NOMO-1 treated with DMSO at 0.1 percent for 48 hours (cell line): ENCODE data around the gene ROCK2.
"Not testable (repeated sequence)": the region's sequence is repeated elsewhere in the genome, so short reads cannot be mapped to it uniquely, and the experiment has no call there.

Experiments used
- DNase-seq: peaks from one replicate; lab custom pipeline; 2025; ENCODE audit not compliant: unreplicated experiment; lab: John Stamatoyannopoulos, UW

Gene ROCK2

DNA sequence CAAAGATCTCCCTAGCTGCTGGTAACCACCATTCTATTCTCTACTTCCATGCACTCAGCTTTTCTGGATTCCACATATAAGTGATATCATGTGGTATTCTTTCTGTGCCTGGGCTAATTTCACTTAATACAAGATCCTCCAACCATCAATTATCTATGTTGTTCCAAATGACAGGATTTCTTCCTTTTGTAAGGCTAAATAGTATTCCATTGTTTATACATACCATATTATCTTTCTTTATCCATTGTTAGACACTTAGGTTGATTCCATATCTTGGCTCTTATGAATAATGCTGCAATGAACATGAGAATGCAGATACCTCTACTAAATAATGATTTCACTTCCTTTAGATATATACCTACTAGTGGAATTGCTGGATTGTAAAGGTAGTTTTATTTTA, 66.2 kb downstream of the ROCK2 start:
- no peak for DNase-seq

DNA sequence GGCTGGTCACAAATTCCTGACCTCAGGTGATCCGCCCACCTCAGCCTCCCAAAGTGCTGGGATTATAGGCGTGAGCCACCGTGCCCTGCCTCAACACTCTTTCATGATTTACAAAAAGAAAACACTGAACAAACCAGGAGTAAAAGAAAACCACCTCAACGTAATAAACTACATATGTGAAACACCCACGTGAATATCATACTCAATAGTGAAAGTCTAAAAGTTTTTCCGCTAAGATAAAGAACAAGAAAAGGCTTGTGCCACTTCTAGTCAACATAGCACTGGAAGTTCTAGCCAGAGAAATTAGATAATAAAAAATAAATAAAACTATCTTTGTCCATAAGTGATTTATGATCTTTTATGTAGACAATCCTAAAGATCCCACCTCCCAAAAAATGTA, 68.5 kb downstream of the ROCK2 start:
- no peak for DNase-seq

DNA sequence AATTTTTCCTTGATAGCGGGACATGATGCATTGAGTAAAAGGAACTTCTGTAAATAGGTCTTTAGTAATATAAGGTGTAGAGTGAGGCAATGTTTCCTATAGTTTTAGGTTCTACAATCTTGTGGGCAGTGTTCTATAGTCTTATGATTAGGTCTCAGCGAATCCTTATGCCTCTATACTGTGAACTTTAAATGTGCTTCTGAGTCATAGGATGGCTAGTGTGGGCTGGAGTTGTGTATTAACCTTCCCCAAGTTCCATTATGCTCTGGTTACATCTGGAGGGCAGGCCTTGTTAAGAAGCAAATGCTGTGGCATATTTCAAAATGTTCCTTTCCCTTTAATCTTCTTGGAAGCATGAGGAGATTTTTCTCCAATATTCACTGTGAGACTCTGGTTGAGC, 73.5 kb downstream of the ROCK2 start:
- DNase-seq, result peak; percentile 81

DNA sequence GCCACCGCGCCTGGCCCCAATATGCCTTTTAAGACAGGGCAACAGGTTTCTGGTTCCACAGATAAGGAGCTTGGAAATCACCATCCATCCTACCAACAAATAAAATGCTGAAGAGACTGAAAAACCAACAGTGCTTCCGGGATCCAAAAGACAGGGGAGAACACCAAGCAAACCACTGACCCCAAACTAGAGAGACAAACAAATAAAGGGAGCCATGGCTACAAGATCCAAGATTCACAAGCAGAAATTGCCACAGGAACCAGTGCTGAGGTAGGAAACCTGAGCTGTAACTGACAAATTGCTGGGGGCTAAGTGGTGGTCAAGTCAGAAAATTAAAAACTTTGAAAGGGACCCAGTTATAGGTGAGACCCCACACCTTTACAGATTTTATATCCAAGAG, 76.5 kb downstream of the ROCK2 start:
- no peak for DNase-seq

DNA sequence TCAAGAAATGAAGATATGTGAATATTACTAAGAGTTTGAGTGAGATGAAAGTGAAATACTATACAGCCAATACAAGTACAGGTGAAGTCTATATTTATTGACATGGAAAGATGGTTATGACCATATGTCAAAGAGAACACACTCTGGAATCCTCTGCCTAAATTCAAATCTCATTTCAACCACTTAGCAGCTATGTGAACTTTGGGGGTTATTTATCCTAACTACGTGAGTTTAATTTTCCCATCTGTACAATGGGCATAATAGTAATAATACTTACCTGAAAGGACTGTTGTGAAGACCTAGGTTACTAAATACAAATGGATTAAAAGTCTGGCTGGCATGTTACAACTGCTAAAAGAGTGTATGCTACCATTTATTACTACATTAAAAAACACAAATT, 79.6 kb downstream of the ROCK2 start:
- DNase-seq, result no peak

DNA sequence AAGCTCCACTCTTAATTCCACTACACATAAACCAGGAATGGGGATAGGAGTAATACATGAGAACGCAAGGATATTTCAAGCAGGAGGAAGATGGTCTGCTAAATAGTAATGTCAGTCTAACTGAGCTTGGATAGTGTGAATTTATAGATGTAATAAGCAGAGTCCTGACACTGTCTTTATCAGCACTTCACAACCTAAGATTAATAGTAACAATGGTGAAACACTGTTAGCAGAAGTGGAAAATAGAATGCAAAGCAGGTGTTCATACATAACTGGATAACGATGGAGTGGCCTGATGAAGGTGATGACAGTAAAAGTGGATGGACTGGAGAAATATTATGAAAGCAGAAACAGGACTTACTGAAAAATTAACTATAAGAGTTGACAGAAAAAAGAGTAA, 80.4 kb downstream of the ROCK2 start:
- no peak for DNase-seq

DNA sequence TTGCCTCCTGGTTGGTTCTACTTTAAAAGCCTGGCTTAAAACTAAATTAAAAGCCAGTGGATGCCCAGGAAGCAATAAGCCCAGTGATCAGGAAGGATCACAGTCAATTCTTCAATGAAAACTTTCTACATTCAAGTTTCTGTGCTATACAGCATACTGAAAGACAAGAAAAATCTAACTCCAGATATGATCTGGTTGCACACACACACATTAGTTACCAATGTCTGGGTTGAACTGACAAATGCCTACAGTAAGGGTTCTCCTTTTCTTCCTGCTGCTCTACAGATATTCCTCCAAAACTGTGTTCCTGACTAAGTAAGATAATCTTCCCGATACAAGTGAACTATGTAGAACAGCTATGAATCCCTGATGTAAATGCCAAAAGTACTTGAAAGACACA, 81.3 kb downstream of the ROCK2 start:
- DNase-seq, result no peak

DNA sequence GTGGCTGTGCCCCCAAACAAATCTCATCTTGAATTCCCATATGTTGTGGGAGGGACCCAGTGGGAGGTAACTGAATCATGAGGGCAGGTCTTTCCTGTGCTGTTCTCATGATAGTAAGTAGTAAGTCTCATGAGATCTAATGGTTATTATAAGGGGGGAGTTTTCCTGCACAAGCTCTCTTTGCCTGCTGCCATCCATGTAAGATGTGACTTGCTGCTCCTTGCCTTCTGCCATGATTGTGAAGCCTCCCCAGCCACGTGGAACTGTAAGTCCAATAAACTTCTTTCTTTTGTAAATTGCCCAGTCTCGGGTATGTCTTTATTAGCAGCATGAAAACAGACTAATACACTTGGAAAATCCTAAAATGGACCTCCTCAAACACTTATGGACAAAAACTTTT, 82.0 kb downstream of the ROCK2 start:
- not testable (repeated sequence) for DNase-seq

DNA sequence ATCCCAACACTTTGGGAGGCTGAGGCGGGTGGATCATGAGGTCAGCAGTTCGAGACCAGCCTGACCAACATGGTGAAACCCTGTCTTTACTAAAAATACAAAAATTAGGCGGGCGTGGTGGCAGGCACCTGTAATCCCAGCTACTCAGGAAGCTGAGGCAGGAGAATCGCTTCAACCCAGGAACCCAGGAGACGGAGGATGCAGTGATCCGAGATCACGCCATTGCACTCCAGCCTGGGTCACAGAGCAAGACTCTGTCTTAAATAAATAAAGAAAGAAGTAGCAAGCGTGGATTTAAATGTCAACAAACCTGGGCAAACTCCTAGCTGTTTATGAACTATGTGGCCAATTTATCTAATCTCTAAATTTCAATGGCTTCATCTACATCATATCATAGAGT, 82.9 kb downstream of the ROCK2 start:
- DNase-seq, result not testable (repeated sequence)

DNA sequence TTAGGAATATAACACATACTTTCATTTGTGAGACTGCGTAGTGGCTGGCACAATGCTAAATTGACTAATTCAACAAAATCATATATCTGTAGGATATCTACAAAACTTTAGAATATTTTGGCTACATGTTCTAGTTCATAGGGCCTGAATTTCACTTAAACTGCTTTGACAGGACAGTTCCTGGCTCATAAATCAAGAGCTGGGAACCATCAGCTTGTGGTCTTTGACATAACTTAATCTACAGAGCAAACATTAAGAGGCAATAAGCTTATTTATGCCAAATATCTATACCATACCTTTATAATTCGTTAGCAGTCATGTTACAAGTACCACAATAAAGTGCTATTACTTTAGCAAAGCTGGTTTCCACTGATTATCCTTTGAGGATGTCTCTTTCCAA, 83.5 kb downstream of the ROCK2 start:
- no peak for DNase-seq

DNA sequence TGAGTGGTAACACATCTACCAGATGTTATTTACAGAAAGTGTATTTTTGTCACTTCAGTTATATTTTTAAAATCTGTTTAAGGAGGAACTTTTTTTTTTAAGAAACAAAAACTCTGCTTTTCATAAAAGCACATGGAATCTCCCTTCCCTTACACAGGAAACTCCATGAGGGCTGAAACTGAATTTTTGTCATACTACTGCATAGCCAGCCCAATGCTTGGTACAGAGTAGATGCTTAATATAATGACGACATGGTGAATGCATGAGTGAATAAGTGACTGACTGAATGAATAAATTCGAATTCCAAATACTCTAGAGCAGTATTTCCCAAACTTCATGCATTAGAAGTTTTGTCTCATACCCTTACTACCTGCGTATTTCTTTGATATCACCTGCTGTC, 86.5 kb downstream of the ROCK2 start:
- DNase-seq, result no peak

DNA sequence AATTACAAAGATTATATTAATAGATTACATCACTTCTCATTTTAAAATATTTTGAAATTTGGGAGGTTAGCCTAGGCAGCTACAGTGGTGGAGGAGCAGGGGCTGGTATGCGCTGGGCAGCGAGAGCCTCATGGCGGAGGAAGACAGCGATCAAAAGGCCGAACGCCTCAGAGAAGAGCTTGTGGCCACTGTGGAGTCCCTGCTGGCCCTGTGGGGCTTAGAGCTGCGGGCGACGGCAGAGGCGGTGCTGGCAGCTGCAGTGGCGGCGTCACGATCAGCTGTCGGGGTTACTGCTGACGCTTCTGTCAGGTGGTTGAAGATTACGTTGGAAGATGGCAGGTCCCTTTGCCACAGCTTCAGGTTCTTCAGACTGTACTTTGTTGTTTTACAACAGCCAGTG, 87.4 kb downstream of the ROCK2 start:
- DNase-seq, result no peak

DNA sequence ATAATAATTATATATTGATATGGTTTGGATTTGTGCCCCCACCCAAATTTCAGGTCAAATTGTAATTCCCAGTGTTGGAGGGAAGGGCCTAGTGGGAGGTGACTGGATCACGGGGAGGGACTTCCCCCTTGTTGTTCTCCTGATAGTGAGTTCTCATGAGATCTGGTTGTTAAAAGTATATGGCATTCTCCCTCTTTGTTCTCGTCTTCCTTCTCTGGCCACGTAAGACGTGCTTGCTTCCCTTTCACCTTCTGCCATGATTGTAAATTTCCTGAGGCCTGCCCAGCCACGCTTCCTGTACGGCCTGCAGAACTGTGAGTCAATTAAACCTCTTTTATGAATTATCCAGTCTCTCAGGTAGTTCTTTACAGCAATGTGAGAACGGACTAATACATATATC, 88.3 kb downstream of the ROCK2 start:
- DNase-seq, result no peak

DNA sequence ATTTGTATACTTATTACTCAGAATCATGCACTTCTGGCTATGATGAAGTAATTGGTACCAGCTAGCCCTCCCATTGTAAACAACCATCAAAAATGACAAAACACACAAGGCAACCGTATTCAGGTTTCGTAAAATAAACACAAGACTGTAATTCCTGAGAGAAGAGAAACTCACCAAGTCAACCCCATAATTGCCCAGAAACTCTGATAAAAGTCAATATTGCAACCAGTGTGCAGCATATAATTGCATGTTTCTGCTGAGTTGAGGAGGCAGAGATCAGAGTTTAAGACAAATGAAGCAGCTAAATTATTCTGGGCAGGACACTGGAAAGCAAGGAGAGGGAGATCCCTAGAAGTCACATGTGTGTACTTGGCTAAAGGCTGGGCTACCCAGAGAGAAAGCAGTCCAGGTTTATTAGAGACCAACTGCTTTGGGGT, 90.3 kb downstream of the ROCK2 start:
- DNase-seq, result no peak

DNA sequence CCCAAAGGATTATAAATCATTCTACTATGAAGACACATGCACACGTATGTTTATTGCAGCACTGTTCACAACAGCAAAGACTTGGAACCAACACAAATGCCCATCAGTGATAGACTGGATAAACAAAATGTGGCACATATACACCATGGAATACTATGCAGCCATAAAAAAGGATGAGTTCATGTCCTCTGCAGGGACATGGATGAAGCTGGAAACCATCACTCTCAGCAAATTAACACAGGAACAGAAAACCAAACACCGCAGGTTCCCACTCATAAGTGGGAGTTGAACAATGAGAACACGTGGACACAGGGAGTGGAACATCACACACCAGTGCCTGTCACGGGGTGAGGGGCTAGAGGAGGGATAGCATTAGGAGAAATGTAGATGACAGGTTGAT, 92.0 kb downstream of the ROCK2 start:
- not testable (repeated sequence) for DNase-seq

DNA sequence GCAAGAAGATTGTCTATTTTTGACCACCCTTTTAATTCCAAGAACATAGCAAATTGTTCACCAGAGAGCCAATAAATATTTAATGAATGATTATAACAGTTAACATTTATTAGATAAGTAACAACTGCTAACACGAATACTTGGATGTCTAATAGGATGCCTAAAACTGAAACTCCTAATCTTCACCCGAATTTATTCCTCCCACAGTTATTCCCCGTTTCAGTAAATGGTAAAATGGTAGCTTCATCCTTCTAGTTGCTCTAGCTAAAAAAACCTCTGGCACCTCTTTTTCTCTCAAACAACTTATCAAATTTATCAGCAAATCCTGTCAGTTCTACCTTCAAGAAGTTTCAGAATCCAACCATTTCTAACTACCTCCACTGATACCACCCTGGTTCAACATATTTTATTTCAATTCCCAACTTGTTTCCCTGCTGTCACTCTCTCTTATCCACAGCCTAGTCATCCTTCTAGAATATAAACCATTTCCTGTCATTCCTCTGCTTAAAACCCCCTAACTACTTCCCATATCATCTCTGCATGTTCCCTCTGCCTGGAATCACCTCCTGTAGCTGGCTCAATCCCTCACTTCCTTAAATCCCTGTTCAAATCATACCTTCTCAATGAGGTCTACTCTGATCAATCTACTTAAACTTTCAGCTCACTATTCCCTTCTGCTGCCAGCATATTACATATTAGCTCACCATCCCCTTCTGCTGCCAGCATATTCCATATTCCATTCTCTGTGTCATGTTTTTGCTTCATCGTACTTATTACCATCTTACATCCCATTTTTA, 93.8 kb downstream of the ROCK2 start:
- DNase-seq, result no peak

DNA sequence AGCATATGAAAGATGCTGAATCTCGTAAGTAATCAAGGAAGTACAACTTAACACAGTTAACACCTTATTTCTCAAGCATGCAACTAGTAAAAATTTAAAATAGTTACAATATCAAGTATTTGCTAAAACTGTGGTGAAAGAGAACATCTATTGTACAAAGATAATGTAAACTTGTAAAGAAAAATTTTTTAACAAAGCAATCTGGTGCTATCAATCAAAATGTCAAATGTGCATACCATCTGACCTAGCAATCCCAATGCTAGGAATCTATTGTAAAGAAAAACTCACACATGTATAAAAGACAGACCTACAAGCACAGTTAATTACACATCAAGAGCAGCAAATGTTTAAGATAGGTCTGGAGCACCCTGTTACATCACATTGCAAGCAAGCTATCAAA, 99.1 kb downstream of the ROCK2 start:
- no peak for DNase-seq

DNA sequence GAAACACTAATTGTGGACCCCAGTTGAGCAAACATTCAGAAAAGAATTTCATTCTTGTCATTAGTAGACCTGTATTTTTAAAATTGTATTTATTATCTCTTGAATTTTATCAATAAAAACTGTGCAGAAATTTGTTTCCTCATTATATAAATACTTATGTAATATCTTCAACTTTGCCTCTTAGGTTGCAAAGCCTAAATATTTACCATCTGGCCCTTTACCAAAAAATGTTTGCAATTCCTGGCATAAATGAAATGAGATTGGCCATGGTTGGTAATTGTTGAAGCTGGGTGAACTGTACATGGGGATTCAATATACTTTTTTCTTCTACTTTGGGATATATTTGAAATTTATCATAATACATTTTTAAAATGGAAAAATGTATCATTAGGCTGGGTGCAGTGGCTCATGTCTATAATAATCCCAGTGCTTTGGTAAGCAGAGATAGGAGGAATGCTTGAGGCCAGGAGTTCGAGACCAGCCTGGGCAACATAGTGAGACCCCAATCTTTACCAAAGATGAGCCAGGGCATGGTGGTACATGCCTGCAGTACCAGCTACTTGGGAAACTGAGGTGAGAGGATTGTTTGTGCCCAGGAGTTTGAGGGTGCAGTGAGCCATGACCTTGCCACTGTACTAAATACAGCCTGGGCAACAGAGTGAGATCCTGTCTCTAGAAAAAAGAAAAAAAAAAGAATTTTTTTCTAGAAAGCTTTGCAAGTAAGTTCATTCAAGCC, 100.2 kb downstream of the ROCK2 start:
- DNase-seq, result no peak

DNA sequence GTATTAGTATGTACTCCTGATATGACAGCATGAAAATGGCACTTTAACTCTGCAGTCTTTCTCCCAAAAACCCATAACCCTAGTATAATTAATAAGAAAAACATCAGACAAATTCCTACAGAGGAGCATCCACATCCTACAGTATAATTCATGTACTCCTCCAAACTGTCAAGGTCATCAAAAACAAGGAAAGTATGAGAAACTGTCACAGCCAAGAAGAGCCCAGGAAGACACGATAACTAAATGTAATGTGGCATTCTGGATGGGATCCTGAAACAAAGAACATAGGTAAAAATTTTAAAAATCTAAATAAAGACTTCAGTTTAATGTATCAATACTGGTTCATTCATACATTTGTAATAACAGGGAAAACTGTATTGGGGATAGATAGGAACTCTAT, 100.9 kb downstream of the ROCK2 start:
- no peak for DNase-seq

DNA sequence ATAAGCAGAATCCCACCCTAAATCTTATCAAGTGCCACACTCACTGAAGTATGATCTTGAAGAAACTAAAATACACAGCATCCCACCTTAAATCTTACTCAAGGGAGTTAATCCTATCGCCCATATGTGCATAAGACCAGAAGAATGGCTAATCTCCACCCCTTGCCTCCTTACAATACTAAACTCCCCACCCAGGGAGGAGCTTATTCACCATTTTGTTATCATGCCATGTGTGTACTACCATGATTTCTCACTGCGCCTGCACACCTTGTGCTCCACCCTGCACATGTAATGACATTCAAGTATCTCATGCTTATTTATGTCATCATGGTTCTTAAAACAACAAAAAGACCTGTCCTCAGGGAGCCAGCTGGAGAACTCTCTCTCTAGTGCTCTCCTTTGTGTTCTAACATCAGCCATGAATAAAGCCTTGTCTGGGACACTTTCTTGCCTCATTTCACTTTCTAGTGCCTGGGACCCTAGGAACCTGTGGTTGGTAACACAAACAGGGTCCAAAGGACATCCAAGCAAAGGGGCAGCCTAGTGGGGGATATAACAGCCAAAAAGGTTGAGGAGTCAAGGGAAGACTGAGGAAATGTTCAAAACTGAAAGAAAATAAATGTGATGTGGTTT, 101.8 kb downstream of the ROCK2 start:
- DNase-seq, result no peak

DNA sequence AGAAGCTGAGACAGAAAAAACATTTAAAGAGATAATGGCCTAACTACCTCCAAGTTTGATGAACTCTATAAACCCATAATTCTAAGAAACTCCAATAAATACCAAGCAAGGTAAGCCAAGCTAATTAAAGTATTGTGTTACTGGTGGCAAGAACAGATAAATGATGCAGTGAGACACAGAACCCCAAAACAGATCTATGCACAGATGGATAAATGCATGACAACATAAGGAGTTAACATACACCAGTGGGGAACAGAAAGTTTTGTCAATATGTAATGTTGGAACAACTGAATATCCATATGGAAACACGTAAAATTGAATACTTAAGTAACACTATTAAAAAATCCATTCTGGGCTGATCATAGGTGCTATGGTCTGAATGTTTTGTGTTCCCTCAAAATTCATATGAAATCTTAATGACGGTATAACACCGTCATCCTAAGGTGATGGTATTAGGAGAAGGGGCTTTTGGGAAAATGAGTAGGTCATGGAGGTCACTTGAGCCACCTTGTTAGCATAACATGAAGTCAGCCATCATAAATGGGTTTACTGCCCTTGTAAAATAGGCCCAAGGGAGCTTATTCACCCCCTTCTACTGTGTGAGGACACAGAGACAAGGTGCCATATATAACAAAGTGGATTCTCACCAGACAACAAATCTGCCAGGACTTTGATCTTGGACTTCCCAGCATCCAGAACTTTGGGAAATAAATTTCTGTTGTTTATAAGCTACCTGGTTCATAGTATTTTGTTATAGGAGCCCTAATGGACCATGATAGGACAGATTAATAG, 102.8 kb downstream of the ROCK2 start:
- DNase-seq, result no peak
